Activated B cell treated with CpG ODN at 0.5 μM for 24 hours (primary cell): ENCODE measurements around the gene CCR2. TPM values are rescaled to one million over a fixed set of nuclear protein-coding genes. Genes with fewer than 3 reads are reported as not detected.

Source experiments
- ATAC-seq: fragments of 200-7000 bp; cut with Tn5 transposase; one replicate; pipeline ENCODE4 v1.10.0; 2021; ENCODE audit warnings: low read depth, mild to moderate bottlenecking, moderate library complexity
- CTCF ChIA-PET: fragments of 350-600 bp; sonication (Branson Sonifier 250); formaldehyde crosslinking; loops from one replicate; lab custom pipeline; 2021; ENCODE audit warnings: antibody characterized with exemption; lab: Charles Lee
- POLR2A ChIA-PET: fragments of 350-600 bp; sonication (Branson Sonifier 250); formaldehyde crosslinking; loops from one replicate; lab custom pipeline; 2021; ENCODE audit warnings: antibody characterized with exemption; lab: Charles Lee
- DNase-seq: peaks from one replicate; pipeline ENCODE4 v3.0.0; 2022
- H3K27ac Mint-ChIP-seq: one replicate; pipeline ENCODE4 v1.8.0; 2020; ENCODE audit warnings: mixed read lengths
- H3K27me3 Mint-ChIP-seq: one replicate; pipeline ENCODE4 v1.8.0; 2021; ENCODE audit warnings: mixed read lengths
- H3K36me3 Mint-ChIP-seq: one replicate; pipeline ENCODE4 v1.8.0; 2021; ENCODE audit warnings: low read depth, mixed read lengths
- H3K4me1 Mint-ChIP-seq: one replicate; pipeline ENCODE4 v1.8.0; 2021; ENCODE audit warnings: mixed read lengths
- H3K4me3 Mint-ChIP-seq: one replicate; pipeline ENCODE4 v1.8.0; 2020; ENCODE audit warnings: mild to moderate bottlenecking, mixed read lengths
- H3K9me3 Mint-ChIP-seq: one replicate; pipeline ENCODE4 v1.8.0; 2020; ENCODE audit warnings: mixed read lengths
- intact Hi-C: fragments of 100-400 bp; cut with micrococcal nuclease; formaldehyde crosslinking; loops from one replicate; pipeline ENCODE4 v1.15.1; 2024
- total RNA-seq: library from RNA; stranded (reverse); gene quantifications from 2 replicates; pipeline ENCODE4 v1.2.3, GENCODE V29; 2022
- TF ChIP-seq, protein P1 (sequence below): fragments of 200-600 bp; IDR thresholded peaks from one replicate; pipeline ENCODE4 v1.8.0; 2022; ENCODE audit warnings: antibody characterized with exemption, mild to moderate bottlenecking

Gene CCR2
- total RNA-seq, 1 donor from 2014 or later: 0.16 TPM

DNA sequence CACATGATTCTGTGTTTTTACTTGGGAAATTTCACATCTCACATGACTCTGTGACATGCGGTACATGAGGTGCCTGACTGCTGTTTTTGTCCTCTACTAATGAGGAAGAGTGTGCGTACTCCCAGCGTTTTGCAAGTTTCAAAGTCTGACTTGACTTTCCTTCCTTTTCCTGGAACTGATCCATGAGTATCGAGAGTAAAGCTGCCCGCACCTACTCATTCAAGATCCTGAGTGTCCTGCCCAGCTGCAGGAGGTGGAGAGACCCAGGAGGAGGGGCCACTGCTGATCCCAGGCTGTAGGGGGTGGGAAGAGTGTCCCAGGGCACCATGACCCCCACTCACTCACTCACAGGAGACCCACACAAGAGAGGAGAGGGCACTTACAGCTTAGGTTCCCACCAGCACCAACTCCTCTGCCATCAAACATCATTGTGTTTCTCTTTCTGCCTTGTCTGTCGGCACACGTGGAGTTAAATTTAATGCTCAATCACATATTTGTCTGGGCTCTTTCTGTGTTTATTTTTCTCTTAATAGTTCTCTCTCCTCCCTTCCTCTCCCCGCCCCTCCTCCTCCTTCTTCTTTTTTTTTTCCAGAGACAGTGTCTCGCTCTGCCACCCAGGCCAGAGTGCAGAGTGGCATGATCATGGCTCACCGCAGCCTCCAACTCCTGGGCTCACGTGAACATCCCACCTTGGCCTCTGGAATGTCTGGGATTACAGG lies 51.5 kb downstream of the CCR2 start:
- peaks cover 3% of the 10 kb centered on the region for H3K9me3 Mint-ChIP-seq
- TF ChIP-seq, protein P1, sequence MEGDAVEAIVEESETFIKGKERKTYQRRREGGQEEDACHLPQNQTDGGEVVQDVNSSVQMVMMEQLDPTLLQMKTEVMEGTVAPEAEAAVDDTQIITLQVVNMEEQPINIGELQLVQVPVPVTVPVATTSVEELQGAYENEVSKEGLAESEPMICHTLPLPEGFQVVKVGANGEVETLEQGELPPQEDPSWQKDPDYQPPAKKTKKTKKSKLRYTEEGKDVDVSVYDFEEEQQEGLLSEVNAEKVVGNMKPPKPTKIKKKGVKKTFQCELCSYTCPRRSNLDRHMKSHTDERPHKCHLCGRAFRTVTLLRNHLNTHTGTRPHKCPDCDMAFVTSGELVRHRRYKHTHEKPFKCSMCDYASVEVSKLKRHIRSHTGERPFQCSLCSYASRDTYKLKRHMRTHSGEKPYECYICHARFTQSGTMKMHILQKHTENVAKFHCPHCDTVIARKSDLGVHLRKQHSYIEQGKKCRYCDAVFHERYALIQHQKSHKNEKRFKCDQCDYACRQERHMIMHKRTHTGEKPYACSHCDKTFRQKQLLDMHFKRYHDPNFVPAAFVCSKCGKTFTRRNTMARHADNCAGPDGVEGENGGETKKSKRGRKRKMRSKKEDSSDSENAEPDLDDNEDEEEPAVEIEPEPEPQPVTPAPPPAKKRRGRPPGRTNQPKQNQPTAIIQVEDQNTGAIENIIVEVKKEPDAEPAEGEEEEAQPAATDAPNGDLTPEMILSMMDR: no peak
- H3K4me1 Mint-ChIP-seq: peaks cover 31% of the 10 kb centered on the region
- H3K27me3 Mint-ChIP-seq: no peaks in the 10 kb centered on the region
- H3K27ac Mint-ChIP-seq: no peak overlapping the region
- no peak overlapping the region for H3K4me3 Mint-ChIP-seq
- ATAC-seq (no peak), DNase-seq (no peak)
- ChIA-PET CTCF (interaction anchor here (0.6 kb wide), 1 partner anchor 13 kb away, joined by 3 read pairs; no protein-coding TSS in a partner anchor), POLR2A (no interaction called here)
- H3K36me3 Mint-ChIP-seq: peaks cover 3% of the 10 kb centered on the region
- intact Hi-C loops: loop anchor here (2.0 kb wide), 1 partner anchor 23 kb away; no protein-coding TSS in a partner anchor

DNA sequence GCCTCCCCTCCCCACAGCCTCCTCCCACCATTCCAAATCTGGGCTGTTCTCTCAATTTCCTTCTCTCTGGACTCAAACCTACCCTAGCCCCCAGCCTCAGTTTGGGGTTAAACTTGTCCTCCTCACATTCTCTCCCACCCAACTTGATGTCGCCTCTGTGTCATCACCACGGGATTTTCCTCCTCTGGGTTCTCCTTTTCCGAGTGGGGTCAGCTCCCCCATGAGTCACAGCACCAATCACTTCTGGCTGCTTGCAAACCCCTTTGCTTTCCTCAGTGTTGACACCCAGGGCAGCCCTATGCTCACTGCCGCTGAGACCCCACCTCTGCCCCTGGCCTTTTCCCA lies 52.5 kb downstream of the CCR2 start:
- Mint-ChIP-seq H3K4me3 (peak overlapping the region; percentile 85), H3K27ac (peak overlapping the region; percentile 81), H3K27me3 (no peaks in the 10 kb centered on the region), H3K9me3 (peaks cover 3% of the 10 kb centered on the region), H3K36me3 (peaks cover 3% of the 10 kb centered on the region), H3K4me1 (peaks cover 31% of the 10 kb centered on the region)
- ATAC-seq: no peak
- CTCF ChIA-PET: interaction anchor here (1.1 to 1.8 kb wide), 2 partner anchors 23 to 39 kb away, joined by 3 to 4 read pairs; no protein-coding TSS in a partner anchor
- intact Hi-C loops: loop anchor here (2.0 kb wide), 1 partner anchor 24 kb away; no protein-coding TSS in a partner anchor
- TF ChIP-seq, protein P1: no peak
- POLR2A ChIA-PET: interaction anchor here (1.3 kb wide), 1 partner anchor 512 kb away, joined by 3 read pairs; no protein-coding TSS in a partner anchor
- no peak for DNase-seq

DNA sequence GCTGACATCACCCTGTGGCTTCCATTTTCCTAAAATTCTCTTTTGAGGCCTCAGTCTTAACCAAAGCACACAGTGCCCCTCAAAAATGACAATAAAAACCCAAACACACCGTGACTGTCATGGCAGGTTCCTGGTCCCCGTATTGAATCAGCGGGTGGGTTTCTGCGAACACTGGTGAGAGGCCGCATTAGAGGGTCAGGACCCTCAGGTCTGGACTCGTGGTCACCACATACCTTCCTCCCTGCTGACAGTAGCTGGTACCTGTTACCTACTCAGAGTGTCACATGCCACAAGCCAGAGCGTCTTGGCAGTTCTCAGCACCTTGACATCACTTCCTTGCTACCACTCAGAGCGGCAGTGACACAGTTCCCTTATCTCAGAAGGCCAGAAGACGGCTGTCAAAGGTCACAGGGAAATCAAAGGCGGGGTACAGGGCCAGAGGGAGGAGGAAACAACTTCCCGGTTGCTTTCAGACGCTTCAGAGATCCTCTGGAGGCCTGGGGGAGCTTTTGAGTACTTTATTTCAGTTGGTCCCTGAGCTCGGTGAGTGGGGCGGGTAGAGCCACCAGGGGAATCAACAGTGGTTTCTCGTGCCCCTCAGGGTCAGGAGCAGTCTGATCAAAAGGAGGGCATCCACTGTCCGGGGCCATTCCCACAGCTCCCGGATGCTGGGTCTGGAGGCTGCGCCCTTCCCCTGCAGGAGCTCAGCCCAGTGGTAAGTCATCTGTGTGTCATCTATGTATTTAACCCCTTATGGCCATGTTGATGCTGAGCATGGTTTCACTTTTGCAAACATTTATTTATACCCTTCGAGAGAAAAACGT lies 53.1 kb downstream of the CCR2 start, which contains the start of the genes CCR5AS and CCRL2:
CCR5AS (minus strand) TSS at position 279 of the 824 bp plus-strand sequence.
CCRL2 (plus strand) TSS at position 472 of the 824 bp plus-strand sequence. CDS start 821 bp downstream, outside the sequence.
- POLR2A ChIA-PET: interaction anchor here (1.3 kb wide), 1 partner anchor 513 kb away, joined by 3 read pairs; no protein-coding TSS in a partner anchor
- Mint-ChIP-seq H3K4me1 (peaks cover 31% of the 10 kb centered on the region), H3K4me3 (peak within 1 kb of the TSS; percentile 85), H3K27ac (peak within 1 kb of the TSS; percentile 81), H3K36me3 (peaks cover 3% of the 10 kb centered on the region), H3K27me3 (no peaks in the 10 kb centered on the region), H3K9me3 (peaks cover 3% of the 10 kb centered on the region)
- TF ChIP-seq, protein P1: no peak
- intact Hi-C loops: loop anchor here (2.0 kb wide), 1 partner anchor 24 kb away; no protein-coding TSS in a partner anchor
- CTCF ChIA-PET: interaction anchor here (0.7 to 1.8 kb wide), 5 partner anchors 10 to 130 kb away, joined by 3 to 4 read pairs (median 3); no protein-coding TSS in a partner anchor
- peak; percentile 83 for ATAC-seq
- peak; percentile 22 for DNase-seq

DNA sequence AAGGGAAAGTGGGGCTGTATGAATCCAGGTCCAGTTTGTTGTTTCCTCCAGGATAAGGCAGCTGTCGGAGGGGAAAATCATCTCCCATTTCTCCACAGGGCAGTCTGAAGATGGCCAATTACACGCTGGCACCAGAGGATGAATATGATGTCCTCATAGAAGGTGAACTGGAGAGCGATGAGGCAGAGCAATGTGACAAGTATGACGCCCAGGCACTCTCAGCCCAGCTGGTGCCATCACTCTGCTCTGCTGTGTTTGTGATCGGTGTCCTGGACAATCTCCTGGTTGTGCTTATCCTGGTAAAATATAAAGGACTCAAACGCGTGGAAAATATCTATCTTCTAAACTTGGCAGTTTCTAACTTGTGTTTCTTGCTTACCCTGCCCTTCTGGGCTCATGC lies 54.1 kb downstream of the CCR2 start:
- Mint-ChIP-seq H3K4me3 (peak overlapping the region; percentile 85), H3K9me3 (peaks cover under 1% of the 10 kb centered on the region), H3K4me1 (peaks cover 31% of the 10 kb centered on the region), H3K36me3 (peaks cover 3% of the 10 kb centered on the region), H3K27me3 (no peaks in the 10 kb centered on the region), H3K27ac (peak overlapping the region; percentile 10)
- no peak for DNase-seq
- intact Hi-C loops: loop anchor here (2.0 kb wide), 1 partner anchor 25 kb away; no protein-coding TSS in a partner anchor
- ChIA-PET CTCF (interaction anchor here (0.9 to 1.8 kb wide), 3 partner anchors 9 to 81 kb away, joined by 3 to 4 read pairs (median 4); no protein-coding TSS in a partner anchor), POLR2A (no interaction called here)
- no peak for ATAC-seq
- TF ChIP-seq, protein P1: no peak
